Fibroblast of skin of abdomen (primary cell): ENCODE data around the gene TIMP1.
"Not testable (repeated sequence)": the region's sequence is repeated elsewhere in the genome, so short reads cannot be mapped to it uniquely, and the experiment has no call there.

Source experiments
- DNase-seq: peaks from one replicate; pipeline ENCODE4 v3.0.0-alpha.2; 2013

The TIMP1 gene

GRCh38 chrX:47573341-47574075 lies 8.7 kb upstream of the TIMP1 start:
- peak; percentile 74 for DNase-seq

- DNase-seq: no peak
Measured at GRCh38 chrX:47574076-47574546, 8.1 kb upstream of the TIMP1 start.

GRCh38 chrX:47574547-47575301 lies 7.5 kb upstream of the TIMP1 start:
- no peak for DNase-seq

- no peak for DNase-seq
Measured at GRCh38 chrX:47576021-47576898, 6.0 kb upstream of the TIMP1 start.

GRCh38 chrX:47577424-47577823 lies 4.8 kb upstream of the TIMP1 start:
- DNase-seq: no peak

- no peak for DNase-seq
Measured at GRCh38 chrX:47577901-47578300, 4.3 kb upstream of the TIMP1 start.

- DNase-seq: no peak
Measured at GRCh38 chrX:47578692-47579091, 3.5 kb upstream of the TIMP1 start.

- DNase-seq: peak; percentile 46
Measured at GRCh38 chrX:47579537-47579936, 2.7 kb upstream of the TIMP1 start.

GRCh38 chrX:47583240-47583861 lies 1.1 kb downstream of the TIMP1 start:
- no peak for DNase-seq

GRCh38 chrX:47584714-47585113 lies 2.5 kb downstream of the TIMP1 start:
- no peak for DNase-seq

- no peak for DNase-seq
Measured at GRCh38 chrX:47585273-47585672, 3.0 kb downstream of the TIMP1 start.

GRCh38 chrX:47586043-47586787 lies 4.0 kb downstream of the TIMP1 start:
- no peak for DNase-seq

GRCh38 chrX:47587091-47587891 lies 5.1 kb downstream of the TIMP1 start:
- DNase-seq: no peak

- DNase-seq: no peak
Measured at GRCh38 chrX:47587906-47588735, 5.9 kb downstream of the TIMP1 start.

GRCh38 chrX:47590984-47591383 lies 8.7 kb downstream of the TIMP1 start:
- DNase-seq: no peak

GRCh38 chrX:47593522-47593921 lies 11.3 kb downstream of the TIMP1 start:
- DNase-seq: no peak

GRCh38 chrX:47595716-47596251 lies 13.5 kb downstream of the TIMP1 start:
- DNase-seq: peak; percentile 26

GRCh38 chrX:47596256-47596655 lies 14.0 kb downstream of the TIMP1 start:
- no peak for DNase-seq

GRCh38 chrX:47597222-47597621 lies 15.0 kb downstream of the TIMP1 start:
- no peak for DNase-seq

GRCh38 chrX:47603125-47603524 lies 20.9 kb downstream of the TIMP1 start:
- not testable (repeated sequence) for DNase-seq
